NB4 (cell line): ENCODE data around the gene STIM1.

Source experiments
- DNase-seq: peaks from one replicate; pipeline ENCODE4 v3.0.0; 2010; ENCODE audit warnings: low read depth
- H3K4me3 ChIP-seq: one replicate; pipeline ENCODE4 v1.5.1; 2011; ENCODE audit warnings: mild to moderate bottlenecking, low read depth, low read length, moderate library complexity
- CTCF ChIP-seq: IDR thresholded peaks from one replicate; pipeline ENCODE4 v1.5.1; 2012; ENCODE audit warnings: low read depth, low read length
- MAX ChIP-seq: IDR thresholded peaks from 2 replicates; pipeline ENCODE4 v1.6.1; 2011; ENCODE audit warnings: low read depth, low read length
- MYC ChIP-seq: IDR thresholded peaks from 2 replicates; pipeline ENCODE4 v1.6.1; 2011; ENCODE audit warnings: low read depth, low read length
- POLR2A ChIP-seq: IDR thresholded peaks from 2 replicates; pipeline ENCODE4 v1.6.1; 2011; ENCODE audit warnings: mild to moderate bottlenecking; ENCODE audit not compliant: insufficient read length; ENCODE audit errors: extremely low read depth

STIM1 gene

GRCh38 chr11:4105916-4106315, 250.5 kb downstream of the STIM1 start:
- TF ChIP-seq CTCF (no peak), POLR2A (no peak), MAX (no peak), MYC (no peak)

GRCh38 chr11:4111834-4112233, 256.4 kb downstream of the STIM1 start:
- H3K4me3 ChIP-seq = no peak overlapping the region
- DNase-seq = no peak
- no peak for TF ChIP-seq CTCF

More at GRCh38 chr11:4105916-4106315, 250.5 kb downstream of the STIM1 start:
- H3K4me3 ChIP-seq = no peak overlapping the region
- DNase-seq = no peak

- DNase-seq = no peak
- no peak for TF ChIP-seq MYC
- no peak for TF ChIP-seq MAX
- no peak for TF ChIP-seq CTCF
- H3K4me3 ChIP-seq = no peak overlapping the region
Measured at GRCh38 chr11:4115128-4115527, 259.7 kb downstream of the STIM1 start.

- TF ChIP-seq MAX = no peak
- H3K4me3 ChIP-seq = no peak overlapping the region
- DNase-seq = no peak
Measured at GRCh38 chr11:4118107-4118506, 262.6 kb downstream of the STIM1 start.

GRCh38 chr11:4123218-4123617, 267.8 kb downstream of the STIM1 start:
- no peak for TF ChIP-seq MYC
- no peak for TF ChIP-seq CTCF
- TF ChIP-seq MAX = no peak
- TF ChIP-seq POLR2A = no peak
- DNase-seq = no peak
- H3K4me3 ChIP-seq = no peak overlapping the region

GRCh38 chr11:4125141-4125540, 269.7 kb downstream of the STIM1 start:
- TF ChIP-seq POLR2A (no peak), MYC (no peak), CTCF (no peak), MAX (no peak)
- DNase-seq = no peak
- no peak overlapping the region for H3K4me3 ChIP-seq
